Spleen (tissue), 7 donors: ENCODE results near the gene ACOT2.

Experiments
- CTCF ChIP-seq, 11 experiments: fragments of 200-600 bp in 7 of 11; fragments of 450-650 bp in 4 of 11; sonication (generic) in 4 of 11; IDR thresholded peaks in 8 of 11; conservative IDR thresholded peaks in 3 of 11; 1 replicate in 7 of 11; 2 replicates in 4 of 11; pipeline versions ENCODE4 v1.4.0 to v1.8.0; 2016 to 2021; ENCODE audit warnings: antibody characterized with exemption in 11 of 11, inconsistent platforms in 4 of 11, mild to moderate bottlenecking in 1 of 11
- POLR2A ChIP-seq, 3 donors: fragments of 450-650 bp; IDR thresholded peaks; one replicate each; pipeline ENCODE4 v1.5.1; 2017; ENCODE audit warnings: antibody characterized with exemption in 3 of 3, mild to moderate bottlenecking in 1 of 3
- donor health status: DM: no; HTN: no; CAD: no; lungs with moderate emphysema.
- donor health status: DM: no; HTN: no; CAD: no.
- donor health status: DM: no; HTN: no; CAD: no.

GRCh38 chr14:73602994-73603393, 34.0 kb downstream of the ACOT2 start:
- TF ChIP-seq CTCF (IDR thresholded peaks at IDR 0.05 in 8 of 11, conservative IDR thresholded peaks at IDR 0.05 in 3 of 11) (no peak), POLR2A (IDR thresholded peaks at IDR 0.05) (no peak)
